IMR-90 (cell line): ENCODE data around the gene CHRNA3. TPM values are rescaled to one million over a fixed set of nuclear protein-coding genes. Genes with fewer than 3 reads are reported as not detected.

ENCODE experiments used
- ATAC-seq: fragments of 200-7000 bp; cut with Tn5 transposase; 2 replicates; pipeline ENCODE4 v1.9.1; 2020; ENCODE audit warnings: low read depth, mild to moderate bottlenecking, moderate library complexity
- BruUV-seq: library from RNA; stranded (reverse); fragments of 400-500 nt; replicated peaks from 2 replicates; lab custom pipeline; 2021; lab: Mats Ljungman, UMichigan
- CTCF ChIA-PET: fragments of 300-600 bp; formaldehyde crosslinking; extraction: SDS; loops from one replicate; lab custom pipeline; 2021; ENCODE audit warnings: antibody characterized with exemption; lab: Yijun Ruan, JAX
- POLR2A ChIA-PET: fragments of 300-600 bp; sonication (Branson Sonifier 250); formaldehyde crosslinking; loops from one replicate; lab custom pipeline; 2022; ENCODE audit warnings: antibody characterized with exemption; ENCODE audit not compliant: unreplicated experiment; lab: Charles Lee
- DNase-seq: peaks from one replicate; pipeline ENCODE4 v3.0.0; 2013
- H2AFZ ChIP-seq: replicated peaks from 2 replicates; pipeline ENCODE3; 2013; ENCODE audit warnings: low read length, mild to moderate bottlenecking; ENCODE audit not compliant: poor library complexity
- H2AK5ac ChIP-seq: 2 replicates; pipeline ENCODE4 v1.6.1; 2013; ENCODE audit warnings: low read depth, low read length, inconsistent platforms
- H2AK9ac ChIP-seq: replicated peaks from 2 replicates; pipeline ENCODE3; 2013; ENCODE audit warnings: mild to moderate bottlenecking, low read depth, low read length, moderate library complexity; ENCODE audit not compliant: poor library complexity
- H2BK120ac ChIP-seq: 2 replicates; pipeline ENCODE4 v1.6.1; 2013; ENCODE audit warnings: low read depth, low read length, inconsistent platforms
- H2BK15ac ChIP-seq: 3 replicates; pipeline ENCODE4 v1.6.1; 2013; ENCODE audit warnings: low read depth, low read length, inconsistent platforms
- H2BK20ac ChIP-seq: 2 replicates; pipeline ENCODE4 v1.6.1; 2013; ENCODE audit warnings: low read depth, mild to moderate bottlenecking, inconsistent platforms, low read length, moderate library complexity
- H2BK5ac ChIP-seq: 2 replicates; pipeline ENCODE4 v1.6.1; 2013; ENCODE audit warnings: mild to moderate bottlenecking, low read depth, low read length, inconsistent platforms; ENCODE audit not compliant: poor library complexity, severe bottlenecking
- H3K14ac ChIP-seq: replicated peaks from 2 replicates; pipeline ENCODE4 v1.6.1; 2013; ENCODE audit warnings: low read depth, low read length, inconsistent platforms
- H3K18ac ChIP-seq: 2 replicates; pipeline ENCODE4 v1.6.1; 2013; ENCODE audit warnings: low read depth, low read length, control low read depth
- H3K23ac ChIP-seq: 2 replicates; pipeline ENCODE4 v1.6.1; 2013; ENCODE audit warnings: low read depth, low read length, inconsistent platforms
- H3K27ac ChIP-seq: 2 replicates; pipeline ENCODE4 v1.5.1; 2013; ENCODE audit warnings: mild to moderate bottlenecking, control low read depth, low read length; ENCODE audit not compliant: insufficient read depth
- H3K27me3 ChIP-seq: 2 replicates; pipeline ENCODE4 v1.6.1; 2013; ENCODE audit warnings: low read length; ENCODE audit not compliant: control insufficient read depth, insufficient read depth
- H3K36me3 ChIP-seq: 2 replicates; pipeline ENCODE4 v1.6.1; 2013; ENCODE audit warnings: low read length, mixed read lengths; ENCODE audit not compliant: control insufficient read depth, insufficient read depth
- H3K4ac ChIP-seq: 2 replicates; pipeline ENCODE4 v1.6.1; 2013; ENCODE audit warnings: low read depth, low read length, inconsistent platforms
- H3K4me1 ChIP-seq: 2 replicates; pipeline ENCODE4 v1.6.1; 2013; ENCODE audit warnings: low read length, mixed read lengths; ENCODE audit not compliant: control insufficient read depth, insufficient read depth
- H3K4me2 ChIP-seq: 2 replicates; pipeline ENCODE4 v1.6.1; 2013; ENCODE audit warnings: low read depth, mild to moderate bottlenecking, control low read depth, low read length, moderate library complexity
- H3K4me3 ChIP-seq: 2 replicates; pipeline ENCODE4 v1.5.1; 2013; ENCODE audit warnings: low read depth, mild to moderate bottlenecking, control low read depth, low read length, moderate library complexity; ENCODE audit not compliant: insufficient read depth
- H3K56ac ChIP-seq: 2 replicates; pipeline ENCODE4 v1.6.1; 2013; ENCODE audit warnings: low read length, inconsistent platforms; ENCODE audit not compliant: insufficient read depth; ENCODE audit errors: extremely low read depth
- H3K79me1 ChIP-seq, 2 experiments: 2 replicates each; pipeline ENCODE4 v1.6.1; 2013; ENCODE audit warnings: low read length in 2 of 2, inconsistent platforms in 1 of 2, low read depth in 1 of 2
- H3K9ac ChIP-seq: 2 replicates; pipeline ENCODE4 v1.6.1; 2013; ENCODE audit warnings: low read depth, low read length, control low read depth
- H3K9me1 ChIP-seq: 2 replicates; pipeline ENCODE4 v1.6.1; 2013; ENCODE audit warnings: low read length, inconsistent platforms; ENCODE audit not compliant: insufficient read depth
- H3K9me3 ChIP-seq: 2 replicates; pipeline ENCODE4 v1.6.1; 2013; ENCODE audit warnings: low read length; ENCODE audit not compliant: control insufficient read depth, insufficient read depth
- H4K20me1 ChIP-seq: 2 replicates; pipeline ENCODE4 v1.6.1; 2013; ENCODE audit warnings: low read length, inconsistent platforms; ENCODE audit not compliant: insufficient read depth
- H4K5ac ChIP-seq: 2 replicates; pipeline ENCODE4 v1.6.1; 2013; ENCODE audit warnings: mild to moderate bottlenecking, low read depth, low read length, control low read depth
- H4K8ac ChIP-seq, 2 experiments: 2 replicates each; pipeline ENCODE4 v1.6.1; 2013; ENCODE audit warnings: low read depth in 2 of 2, low read length in 2 of 2, control low read depth in 1 of 2, inconsistent platforms in 1 of 2
- H4K91ac ChIP-seq: 2 replicates; pipeline ENCODE4 v1.6.1; 2013; ENCODE audit warnings: low read depth, low read length, inconsistent platforms; ENCODE audit not compliant: insufficient read depth
- BHLHE40 ChIP-seq: fragments of 150-350 bp; IDR thresholded peaks from 2 replicates; pipeline ENCODE4 v1.6.1; 2016; ENCODE audit warnings: mild to moderate bottlenecking, low read depth, low read length
- CEBPB ChIP-seq: IDR thresholded peaks from 2 replicates; pipeline ENCODE4 v1.6.1; 2012; ENCODE audit warnings: low read depth, low read length, improper control_type of control experiment
- MAFK ChIP-seq: IDR thresholded peaks from 2 replicates; pipeline ENCODE4 v1.6.1; 2012; ENCODE audit warnings: low read depth, low read length, improper control_type of control experiment
- MAZ ChIP-seq: IDR thresholded peaks from 2 replicates; pipeline ENCODE4 v1.6.1; 2012; ENCODE audit warnings: low read depth, mild to moderate bottlenecking, low read length, improper control_type of control experiment, moderate library complexity, borderline replicate concordance
- MXI1 ChIP-seq: IDR thresholded peaks from 2 replicates; pipeline ENCODE4 v1.6.1; 2012; ENCODE audit warnings: low read depth, mild to moderate bottlenecking, low read length, moderate library complexity, borderline replicate concordance
- RAD21 ChIP-seq: IDR thresholded peaks from 2 replicates; pipeline ENCODE4 v1.6.1; 2012; ENCODE audit warnings: low read length, improper control_type of control experiment
- RFX5 ChIP-seq: IDR thresholded peaks from 2 replicates; pipeline ENCODE4 v1.8.0; 2012; ENCODE audit warnings: low read depth, mild to moderate bottlenecking, low read length, moderate library complexity
- WGBS, 2 experiments: methylation state at CpG; one replicate each; pipeline versions ENCODE4 v1.1.5 to v1.1.7; 2013; ENCODE audit warnings: missing lambda C conversion rate in 2 of 2; ENCODE audit not compliant: insufficient read length in 1 of 2; ENCODE audit errors: extremely low coverage in 2 of 2; 5-methylcytosine and 5-hydroxymethylcytosine counted together
- dilution Hi-C: fragments of 300-500 bp; cut with HindIII; formaldehyde crosslinking; loops from one replicate; pipeline ENCODE4 v1.14.3; 2018; ENCODE audit warnings: low sequenced_read_pairs; ENCODE audit not compliant: unreplicated experiment
- in situ Hi-C: fragments of 300-500 bp; cut with MboI; formaldehyde crosslinking; loops from 3 replicates; pipeline ENCODE4 v1.14.3; 2019; ENCODE audit warnings: low sequenced_read_pairs, inconsistent platforms, mixed read lengths
- intact Hi-C: fragments of 100-400 bp; cut with micrococcal nuclease; formaldehyde crosslinking; loops from 2 replicates; pipeline ENCODE4 v1.10.0; 2022
- polyA plus RNA-seq, 3 experiments: library from polyadenylated mRNA; depleted of rRNA; stranded (reverse); fragments of >200 nt; gene quantifications; 2 replicates each; pipeline ENCODE4 v1.2.3, GENCODE V29; 2012; ENCODE audit warnings: low replicate concordance in 1 of 3
- total RNA-seq: library from RNA; depleted of rRNA; stranded (reverse); fragments of >200 nt; gene quantifications from 2 replicates; pipeline ENCODE4 v1.2.3, GENCODE V29; 2012

CHRNA3 gene
- total and polyA plus RNA-seq, 2 of the 4 experiments (the other 2 are of a cell fraction), result not detected

GRCh38 chr15:78552597-78552996 lies 68.2 kb downstream of the CHRNA3 start:
- Histone ChIP-seq H3K18ac (no peak overlapping the region), H2AK9ac (no peak overlapping the region), H3K9ac (no peak overlapping the region), H2BK5ac (no peak overlapping the region), H3K27ac (no peak overlapping the region), H4K20me1 (no peaks in the 10 kb centered on the region), H3K27me3 (no peaks in the 10 kb centered on the region), H3K56ac (no peak overlapping the region), H3K23ac (no peak overlapping the region), H3K14ac (no peak overlapping the region), H2AFZ (no peak overlapping the region), H2AK5ac (no peak overlapping the region), H3K4me3 (no peak overlapping the region), H4K91ac (no peak overlapping the region), H3K36me3 (peaks cover 22% of the 10 kb centered on the region), H3K79me1 (no peaks in the 10 kb centered on the region), H2BK15ac (no peak overlapping the region), H3K4me2 (no peak overlapping the region), H2BK120ac (no peak overlapping the region), H4K8ac (no peak overlapping the region), H3K4me1 (no peaks in the 10 kb centered on the region), H4K5ac (no peak overlapping the region), H3K9me3 (no peaks in the 10 kb centered on the region), H3K9me1 (peaks cover 3% of the 10 kb centered on the region; the same call in 1 of the 2 replicates), H3K4ac (no peak overlapping the region), H2BK20ac (no peak overlapping the region)
- in situ Hi-C loops, result no loop called here
- ChIA-PET POLR2A (no interaction called here), CTCF (no interaction called here)
- WGBS, 2 experiments, result 54% methylated on average over 3 of the region's 5 CpGs; no CpG with 5 or more reads in 1 of the 2 experiments
- dilution Hi-C loops, result no loop called here
- DNase-seq (no peak), ATAC-seq (no peak)
- no TSS peak for BruUV-seq
- TF ChIP-seq RFX5 (no peak), MAFK (no peak), BHLHE40 (no peak), RAD21 (no peak), CEBPB (no peak), MXI1 (no peak), MAZ (no peak)
- intact Hi-C loops, result no loop called here
